ENCODE results near the gene DIDO1. TPM values are rescaled to one million over a fixed set of nuclear protein-coding genes. Genes with fewer than 3 reads are reported as not detected.

DIDO1 gene
- total RNA-seq, 1 donor from 2014 or later = 37.5 TPM

- FAIRE-seq (no peak), DNase-seq (ENCODE audit: low spot score in 2 of 2) (no peak)
These were observed 85.8 kb downstream of the DIDO1 start for GRCh38 chr20:62840244-62841197.

- DNase-seq (ENCODE audit: low spot score in 2 of 2) = no peak
- no peak for FAIRE-seq
These were observed 86.5 kb downstream of the DIDO1 start for GRCh38 chr20:62839816-62840215.

GRCh38 chr20:62839261-62839660 lies 87.0 kb downstream of the DIDO1 start:
- no peak for DNase-seq (ENCODE audit: low spot score in 2 of 2)
- no peak for FAIRE-seq

GRCh38 chr20:62838128-62838891 lies 88.0 kb downstream of the DIDO1 start:
- DNase-seq (ENCODE audit: low spot score in 2 of 2) (no peak), FAIRE-seq (no peak)

- no peak for DNase-seq (ENCODE audit: low spot score in 2 of 2)
- FAIRE-seq = no peak
These were observed 88.5 kb downstream of the DIDO1 start for GRCh38 chr20:62837790-62838127.

GRCh38 chr20:62836967-62837490 lies 89.3 kb downstream of the DIDO1 start:
- DNase-seq (ENCODE audit: low spot score in 2 of 2) (no peak), FAIRE-seq (no peak)

- DNase-seq (ENCODE audit: low spot score in 2 of 2) (no peak), FAIRE-seq (no peak)
These were observed 90.1 kb downstream of the DIDO1 start for GRCh38 chr20:62835931-62836861.

- no peak for DNase-seq (ENCODE audit: low spot score in 2 of 2)
- FAIRE-seq = no peak
These were observed 91.2 kb downstream of the DIDO1 start for GRCh38 chr20:62834967-62835730.

GRCh38 chr20:62832951-62833391 lies 93.3 kb downstream of the DIDO1 start:
- FAIRE-seq (no peak), DNase-seq (ENCODE audit: low spot score in 2 of 2) (no peak)

- DNase-seq (ENCODE audit: low spot score in 2 of 2) (no peak), FAIRE-seq (no peak)
These were observed 93.9 kb downstream of the DIDO1 start for GRCh38 chr20:62832212-62832922.

GRCh38 chr20:62831854-62832211 lies 94.5 kb downstream of the DIDO1 start:
- FAIRE-seq = no peak
- DNase-seq (ENCODE audit: low spot score in 2 of 2) = no peak

GRCh38 chr20:62831361-62831788 lies 94.9 kb downstream of the DIDO1 start:
- no peak for FAIRE-seq
- no peak for DNase-seq (ENCODE audit: low spot score in 2 of 2)

GRCh38 chr20:62830821-62831220 lies 95.5 kb downstream of the DIDO1 start:
- DNase-seq (ENCODE audit: low spot score in 2 of 2) (no peak), FAIRE-seq (no peak)

GRCh38 chr20:62830251-62830650 lies 96.1 kb downstream of the DIDO1 start:
- FAIRE-seq (no peak), DNase-seq (ENCODE audit: low spot score in 2 of 2) (no peak)

GRCh38 chr20:62829231-62830230 lies 96.8 kb downstream of the DIDO1 start:
- FAIRE-seq (no peak), DNase-seq (ENCODE audit: low spot score in 2 of 2) (no peak)

- FAIRE-seq = no peak
These were observed 97.6 kb downstream of the DIDO1 start for GRCh38 chr20:62828511-62829230.

GRCh38 chr20:62828051-62828450 lies 98.3 kb downstream of the DIDO1 start:
- FAIRE-seq (no peak), DNase-seq (ENCODE audit: low spot score in 2 of 2) (no peak)

More at GRCh38 chr20:62828511-62829230, 97.6 kb downstream of the DIDO1 start:
- no peak for DNase-seq (ENCODE audit: low spot score in 2 of 2)
